HFFc6 (cell line): ENCODE data around the gene KSR2. TPM values are rescaled to one million over a fixed set of nuclear protein-coding genes. Genes with fewer than 3 reads are reported as not detected.

Experiments
- DNase-seq: peaks from one replicate; pipeline ENCODE4 v3.0.0-alpha.2; 2018
- H3K27ac Mint-ChIP-seq: 2 replicates; pipeline ENCODE4 v1.8.0; 2020; ENCODE audit warnings: mild to moderate bottlenecking, mixed read lengths
- H3K27me3 Mint-ChIP-seq: 2 replicates; pipeline ENCODE4 v1.8.0; 2021; ENCODE audit warnings: mild to moderate bottlenecking, moderate library complexity, mixed read lengths; ENCODE audit not compliant: insufficient read depth
- H3K36me3 Mint-ChIP-seq: 2 replicates; pipeline ENCODE4 v1.8.0; 2021; ENCODE audit warnings: low read depth, mixed read lengths
- H3K4me1 Mint-ChIP-seq: 2 replicates; pipeline ENCODE4 v1.8.0; 2020; ENCODE audit warnings: low read depth, mixed read lengths
- H3K4me3 Mint-ChIP-seq: 2 replicates; pipeline ENCODE4 v1.8.0; 2020; ENCODE audit warnings: mild to moderate bottlenecking, moderate library complexity, mixed read lengths
- H3K9me3 Mint-ChIP-seq: 2 replicates; pipeline ENCODE4 v1.8.0; 2020; ENCODE audit warnings: mild to moderate bottlenecking, mixed read lengths
- total RNA-seq, 6 experiments: library from RNA; stranded (reverse); fragmentation: NEBNext Ultra II Directional; extraction: Animal tissue kit (Norgen Biotek cat#: 25700); gene quantifications; 2 replicates in 1 of 6; 3 replicates in 5 of 6; pipeline ENCODE4 v1.2.3, GENCODE V29; 2021
- TF ChIP-seq, protein P1 (sequence below): fragments of 200-600 bp; sonication (generic); IDR thresholded peaks from 2 replicates; pipeline ENCODE4 v1.5.0; 2021; ENCODE audit warnings: antibody characterized with exemption, mild to moderate bottlenecking

KSR2 gene
- total RNA-seq, 6 experiments from 2014 or later: 0.09 to 0.22 (median 0.12) TPM; not detected in 2

DNA sequence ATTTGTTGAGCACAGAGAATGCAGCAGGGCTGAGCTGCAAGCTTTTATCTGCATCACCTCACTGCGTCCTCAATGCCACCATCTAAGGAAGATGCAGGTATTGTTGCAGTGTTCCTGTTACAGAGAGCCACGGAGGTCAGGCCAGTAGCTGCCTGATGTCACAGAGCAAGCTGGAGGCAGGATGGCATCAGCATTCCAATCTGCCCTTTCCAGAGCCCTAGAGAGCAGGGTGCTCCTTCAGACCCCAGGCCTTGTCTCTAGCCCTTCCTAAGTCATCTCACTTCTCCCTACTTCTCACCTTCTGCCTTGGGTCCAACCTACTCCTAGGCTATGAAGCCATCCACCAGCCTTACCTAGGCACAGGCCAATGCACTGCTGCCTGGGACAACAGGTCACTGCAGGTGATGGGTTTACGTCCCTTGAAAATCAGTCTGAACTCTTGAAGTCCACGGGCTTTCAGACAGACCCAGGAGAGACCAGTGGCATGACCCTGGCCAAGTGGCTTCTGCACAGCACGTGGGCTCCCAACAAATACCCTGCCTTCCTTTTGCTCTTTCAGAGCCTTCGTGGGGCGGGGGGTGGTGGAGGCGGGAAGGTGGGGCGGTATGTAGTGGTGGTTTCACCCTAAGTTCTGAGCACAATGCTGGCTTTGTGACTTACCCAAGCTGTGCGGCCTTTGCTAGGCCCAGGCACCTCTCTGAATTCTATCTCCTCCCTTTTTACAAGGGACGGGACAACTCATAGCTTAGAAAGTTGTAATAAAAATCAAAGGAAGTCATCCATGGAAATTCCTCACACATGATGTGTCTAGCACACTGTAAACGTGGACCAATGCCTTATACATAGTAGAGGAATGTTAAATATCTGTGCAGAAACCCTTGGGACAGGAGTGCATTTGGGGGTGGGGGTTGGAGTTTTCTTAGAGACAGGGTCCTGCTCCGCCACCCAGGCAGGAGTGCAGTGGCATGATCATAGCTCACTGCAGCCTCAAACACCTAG, 136.0 kb downstream of the KSR2 start:
- DNase-seq: peak; percentile 79
- H3K4me3 Mint-ChIP-seq: peak overlapping the region; percentile 39; the same call in 1 of the 2 replicates
- peaks cover 17% of the 10 kb centered on the region for H3K9me3 Mint-ChIP-seq
- peaks cover 9% of the 10 kb centered on the region; the same call in 1 of the 2 replicates for H3K27me3 Mint-ChIP-seq
- peaks cover 9% of the 10 kb centered on the region; the same call in 1 of the 2 replicates for H3K36me3 Mint-ChIP-seq
- H3K27ac Mint-ChIP-seq: peak overlapping the region; percentile 70
- H3K4me1 Mint-ChIP-seq: peaks cover 70% of the 10 kb centered on the region
- TF ChIP-seq, protein P1, sequence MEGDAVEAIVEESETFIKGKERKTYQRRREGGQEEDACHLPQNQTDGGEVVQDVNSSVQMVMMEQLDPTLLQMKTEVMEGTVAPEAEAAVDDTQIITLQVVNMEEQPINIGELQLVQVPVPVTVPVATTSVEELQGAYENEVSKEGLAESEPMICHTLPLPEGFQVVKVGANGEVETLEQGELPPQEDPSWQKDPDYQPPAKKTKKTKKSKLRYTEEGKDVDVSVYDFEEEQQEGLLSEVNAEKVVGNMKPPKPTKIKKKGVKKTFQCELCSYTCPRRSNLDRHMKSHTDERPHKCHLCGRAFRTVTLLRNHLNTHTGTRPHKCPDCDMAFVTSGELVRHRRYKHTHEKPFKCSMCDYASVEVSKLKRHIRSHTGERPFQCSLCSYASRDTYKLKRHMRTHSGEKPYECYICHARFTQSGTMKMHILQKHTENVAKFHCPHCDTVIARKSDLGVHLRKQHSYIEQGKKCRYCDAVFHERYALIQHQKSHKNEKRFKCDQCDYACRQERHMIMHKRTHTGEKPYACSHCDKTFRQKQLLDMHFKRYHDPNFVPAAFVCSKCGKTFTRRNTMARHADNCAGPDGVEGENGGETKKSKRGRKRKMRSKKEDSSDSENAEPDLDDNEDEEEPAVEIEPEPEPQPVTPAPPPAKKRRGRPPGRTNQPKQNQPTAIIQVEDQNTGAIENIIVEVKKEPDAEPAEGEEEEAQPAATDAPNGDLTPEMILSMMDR: no peak

DNA sequence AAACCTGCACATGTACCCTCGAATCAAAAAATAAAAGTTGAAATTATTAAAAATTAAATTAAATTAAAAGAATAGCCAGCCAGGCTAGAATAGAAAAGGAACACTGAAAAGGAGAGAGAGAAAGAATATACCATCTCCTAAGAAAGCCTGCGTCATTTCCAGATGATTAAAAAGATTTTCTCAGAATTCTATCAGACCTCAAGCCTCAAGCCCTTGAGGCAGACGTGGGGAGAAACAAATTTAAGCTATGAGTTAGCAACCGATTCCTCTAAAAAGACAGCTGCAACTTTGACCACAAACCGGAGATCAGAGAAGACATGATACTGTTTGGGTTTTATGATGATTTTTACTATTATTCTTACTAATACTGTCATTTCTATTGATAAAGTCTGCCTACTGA, 138.3 kb downstream of the KSR2 start:
- Mint-ChIP-seq H3K9me3 (peaks cover 17% of the 10 kb centered on the region), H3K27ac (no peak overlapping the region; the same call in 1 of the 2 replicates), H3K27me3 (peaks cover 4% of the 10 kb centered on the region), H3K36me3 (peaks cover 9% of the 10 kb centered on the region; the same call in 1 of the 2 replicates), H3K4me3 (no peak overlapping the region; the same call in 1 of the 2 replicates), H3K4me1 (peaks cover 53% of the 10 kb centered on the region)
- TF ChIP-seq, protein P1: no peak
- DNase-seq: peak; percentile 6

DNA sequence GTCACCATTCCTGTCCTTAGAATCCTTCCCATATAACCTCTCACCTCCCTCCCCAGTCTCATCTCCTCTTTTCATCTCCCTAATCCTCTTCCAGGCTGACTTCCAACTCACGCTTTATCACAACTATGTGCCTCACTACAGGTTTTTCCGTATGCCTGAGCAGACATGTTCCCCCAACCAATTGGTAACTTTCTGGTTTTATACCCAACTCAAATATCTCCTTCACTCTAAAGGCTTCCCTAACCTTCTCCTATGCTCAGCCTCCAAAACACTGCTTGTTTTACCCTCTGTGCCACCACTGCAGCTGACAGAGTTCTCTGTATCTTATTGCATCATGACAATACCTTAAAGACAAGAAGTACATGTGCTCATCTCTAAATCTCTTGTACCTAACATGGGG, 139.7 kb downstream of the KSR2 start:
- no peak overlapping the region for H3K4me3 Mint-ChIP-seq
- peaks cover 17% of the 10 kb centered on the region for H3K9me3 Mint-ChIP-seq
- TF ChIP-seq, protein P1: no peak
- no peak overlapping the region for H3K27ac Mint-ChIP-seq
- H3K36me3 Mint-ChIP-seq: peaks cover 9% of the 10 kb centered on the region; the same call in 1 of the 2 replicates
- H3K4me1 Mint-ChIP-seq: peaks cover 42% of the 10 kb centered on the region
- H3K27me3 Mint-ChIP-seq: peaks cover 5% of the 10 kb centered on the region; the same call in 1 of the 2 replicates
- DNase-seq: no peak

DNA sequence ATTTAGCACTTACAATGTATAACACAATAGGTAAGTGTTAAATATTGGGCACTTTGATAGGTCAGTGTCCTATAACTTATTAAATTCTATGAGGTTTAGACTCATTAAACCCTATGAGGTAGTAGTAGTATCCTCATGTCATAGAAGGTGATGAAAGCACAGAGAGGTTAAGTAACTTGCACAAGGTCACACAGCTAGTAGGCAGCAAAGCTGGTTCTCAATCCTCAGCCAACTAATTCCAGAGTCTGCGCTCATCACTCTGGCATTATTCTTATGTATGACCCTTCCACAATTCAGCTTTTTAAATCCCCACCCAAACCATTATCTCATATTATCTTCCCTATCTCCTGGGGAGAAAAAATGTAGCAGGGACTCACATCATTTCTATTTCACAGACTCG, 141.1 kb downstream of the KSR2 start:
- H3K36me3 Mint-ChIP-seq: peaks cover 9% of the 10 kb centered on the region; the same call in 1 of the 2 replicates
- H3K4me1 Mint-ChIP-seq: peaks cover 28% of the 10 kb centered on the region
- no peak overlapping the region for H3K4me3 Mint-ChIP-seq
- H3K27ac Mint-ChIP-seq: no peak overlapping the region
- H3K27me3 Mint-ChIP-seq: peaks cover 10% of the 10 kb centered on the region
- TF ChIP-seq, protein P1: no peak
- no peak for DNase-seq
- peaks cover 17% of the 10 kb centered on the region for H3K9me3 Mint-ChIP-seq

DNA sequence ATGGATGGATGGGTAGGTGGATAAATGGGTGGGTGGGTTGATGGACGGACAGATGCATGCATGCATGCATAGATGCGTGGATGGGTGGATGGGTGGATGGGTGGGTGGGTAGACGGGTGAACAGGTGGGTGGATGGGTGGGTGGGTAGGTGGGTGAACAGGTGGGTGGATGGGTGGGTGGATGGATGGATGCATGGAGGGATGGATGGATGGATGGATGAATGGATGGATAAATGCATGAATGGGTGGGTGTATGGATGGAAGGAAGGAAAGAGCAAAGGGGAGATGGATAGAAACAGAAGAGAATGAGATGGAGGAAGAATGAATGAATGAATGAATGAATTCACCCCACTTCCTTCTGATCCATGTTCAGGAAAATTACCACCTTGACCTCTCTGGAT, 143.0 kb downstream of the KSR2 start:
- Mint-ChIP-seq H3K4me1 (peaks cover 11% of the 10 kb centered on the region), H3K4me3 (no peak overlapping the region), H3K27me3 (peaks cover 16% of the 10 kb centered on the region), H3K9me3 (peaks cover 17% of the 10 kb centered on the region), H3K36me3 (peaks cover 9% of the 10 kb centered on the region; the same call in 1 of the 2 replicates), H3K27ac (no peak overlapping the region)
- TF ChIP-seq, protein P1: no peak
- no peak for DNase-seq
